ENCODE results near the gene ZFAND3.

ZFAND3 gene

GRCh38 chr6:37798436-37799262 is 20.9 kb upstream of the ZFAND3 start:
- no peak for DNase-seq

GRCh38 chr6:37799263-37799644 is 20.3 kb upstream of the ZFAND3 start:
- DNase-seq: no peak

GRCh38 chr6:37800703-37801604 is 18.6 kb upstream of the ZFAND3 start:
- DNase-seq: no peak

- DNase-seq: no peak
Measured at GRCh38 chr6:37801605-37801940, 18.0 kb upstream of the ZFAND3 start.

GRCh38 chr6:37802810-37803209 is 16.7 kb upstream of the ZFAND3 start:
- DNase-seq: no peak

GRCh38 chr6:37804586-37804985 is 14.9 kb upstream of the ZFAND3 start:
- DNase-seq: no peak

- no peak for DNase-seq
Measured at GRCh38 chr6:37806213-37806612, 13.3 kb upstream of the ZFAND3 start.

GRCh38 chr6:37807656-37808055 is 11.9 kb upstream of the ZFAND3 start:
- DNase-seq: no peak

- no peak for DNase-seq
Measured at GRCh38 chr6:37809197-37809543, 10.4 kb upstream of the ZFAND3 start.

- no peak for DNase-seq
Measured at GRCh38 chr6:37812841-37813240, 6.7 kb upstream of the ZFAND3 start.

GRCh38 chr6:37814374-37814773 is 5.2 kb upstream of the ZFAND3 start:
- DNase-seq: no peak

- DNase-seq: no peak
Measured at GRCh38 chr6:37816599-37817375, 2.7 kb upstream of the ZFAND3 start.

- DNase-seq: peak; percentile 94 to 95
Measured at GRCh38 chr6:37818536-37819176, 871 bp upstream of the ZFAND3 start.

GRCh38 chr6:37819802-37820717 is 533 bp downstream of the ZFAND3 start:
- DNase-seq: peak; percentile 39 to 42

- DNase-seq: no peak
Measured at GRCh38 chr6:37820718-37821079, 1.2 kb downstream of the ZFAND3 start.

- DNase-seq: no peak
Measured at GRCh38 chr6:37821446-37821845, 1.9 kb downstream of the ZFAND3 start.

- peak; percentile 5 to 12 for DNase-seq
Measured at GRCh38 chr6:37822851-37823682, 3.5 kb downstream of the ZFAND3 start.

GRCh38 chr6:37824170-37824569 is 4.6 kb downstream of the ZFAND3 start:
- DNase-seq: no peak

- no peak for DNase-seq
Measured at GRCh38 chr6:37826188-37826587, 6.7 kb downstream of the ZFAND3 start.

GRCh38 chr6:37826993-37827392 is 7.5 kb downstream of the ZFAND3 start:
- no peak for DNase-seq

All from activated CD4-positive, alpha-beta T cell treated with anti-CD3 and anti-CD28 coated beads, Interleukin-2, amount 50 U/mL, for 4 hours (primary cell).